KMS-11 (cell line): ENCODE results near the gene PRMT3.
"Not testable (repeated sequence)": the region's sequence is repeated elsewhere in the genome, so short reads cannot be mapped to it uniquely, and the experiment has no call there.

Experiments
- H2AFZ ChIP-seq: fragments of 200-600 bp; sonication (generic); 2 replicates; pipeline ENCODE4 v1.6.1; 2016; ENCODE audit warnings: antibody characterized with exemption, mixed run types, low read depth
- H3K27ac ChIP-seq: fragments of 200-600 bp; sonication (generic); 2 replicates; pipeline ENCODE4 v1.6.1; 2016; ENCODE audit warnings: mild to moderate bottlenecking, mixed run types
- H3K27me3 ChIP-seq: fragments of 200-600 bp; sonication (generic); 2 replicates; pipeline ENCODE4 v1.6.1; 2017; ENCODE audit warnings: mild to moderate bottlenecking, low read depth, mixed run types, moderate library complexity; ENCODE audit not compliant: insufficient read depth
- H3K36me3 ChIP-seq: fragments of 200-600 bp; sonication (generic); 2 replicates; pipeline ENCODE4 v1.6.1; 2017; ENCODE audit warnings: mild to moderate bottlenecking, mixed run types; ENCODE audit not compliant: insufficient read depth
- H3K4me1 ChIP-seq: fragments of 200-600 bp; sonication (generic); 2 replicates; pipeline ENCODE4 v1.6.1; 2016; ENCODE audit warnings: mild to moderate bottlenecking, low read depth, mixed run types; ENCODE audit not compliant: poor library complexity, severe bottlenecking
- H3K4me2 ChIP-seq: fragments of 200-600 bp; sonication (generic); 2 replicates; pipeline ENCODE4 v1.7.0; 2016; ENCODE audit warnings: mild to moderate bottlenecking, mixed run types
- H3K4me3 ChIP-seq: fragments of 200-600 bp; sonication (generic); IDR thresholded peaks from 2 replicates; pipeline ENCODE4 v1.6.1; 2017; ENCODE audit warnings: low read depth, low read length, mixed read lengths; ENCODE audit not compliant: insufficient read depth
- H3K79me2 ChIP-seq: fragments of 200-600 bp; sonication (generic); 2 replicates; pipeline ENCODE4 v1.6.1; 2016; ENCODE audit warnings: low read depth, mixed run types; ENCODE audit not compliant: insufficient read depth
- H3K9ac ChIP-seq: fragments of 200-600 bp; sonication (generic); 2 replicates; pipeline ENCODE4 v1.6.1; 2016; ENCODE audit warnings: mild to moderate bottlenecking, mixed run types
- H4K20me1 ChIP-seq: fragments of 200-600 bp; sonication (generic); 2 replicates; pipeline ENCODE4 v1.6.1; 2016; ENCODE audit warnings: mild to moderate bottlenecking, mixed run types; ENCODE audit not compliant: insufficient read depth
- CTCF ChIP-seq: fragments of 200-600 bp; sonication (generic); conservative IDR thresholded peaks from 2 replicates; pipeline ENCODE4 v1.6.1; 2017; ENCODE audit warnings: low read depth, mild to moderate bottlenecking, antibody characterized with exemption, low read length, moderate library complexity, mixed read lengths

PRMT3 gene

GRCh38 chr11:20555783-20556182, 168.3 kb downstream of the PRMT3 start:
- TF ChIP-seq CTCF = no peak
- Histone ChIP-seq H4K20me1 (no peaks in the 10 kb centered on the region), H3K9ac (no peak overlapping the region), H2AFZ (no peak overlapping the region), H3K27ac (no peak overlapping the region), H3K27me3 (no peaks in the 10 kb centered on the region), H3K4me3 (no peak overlapping the region), H3K79me2 (no peaks in the 10 kb centered on the region), H3K4me2 (no peak overlapping the region), H3K36me3 (no peaks in the 10 kb centered on the region), H3K4me1 (no peaks in the 10 kb centered on the region)

- H4K20me1 ChIP-seq, H3K27me3 ChIP-seq, H3K9ac ChIP-seq, H3K36me3 ChIP-seq, H3K27ac ChIP-seq, H3K4me1 ChIP-seq, H3K79me2 ChIP-seq, H3K4me3 ChIP-seq, H3K4me2 ChIP-seq, H2AFZ ChIP-seq: not testable (repeated sequence)
Observed at GRCh38 chr11:20556396-20556795, 168.9 kb downstream of the PRMT3 start.

GRCh38 chr11:20558741-20559140, 171.2 kb downstream of the PRMT3 start:
- H3K27me3 ChIP-seq = no peaks in the 10 kb centered on the region
- H3K4me1 ChIP-seq = no peaks in the 10 kb centered on the region
- H3K79me2 ChIP-seq = no peaks in the 10 kb centered on the region
- no peak overlapping the region for H3K4me3 ChIP-seq
- TF ChIP-seq CTCF = no peak
- H4K20me1 ChIP-seq = no peaks in the 10 kb centered on the region
- H3K36me3 ChIP-seq = no peaks in the 10 kb centered on the region
- no peak overlapping the region for H3K9ac ChIP-seq
- no peak overlapping the region for H3K27ac ChIP-seq
- H2AFZ ChIP-seq = no peak overlapping the region
- H3K4me2 ChIP-seq = no peak overlapping the region
